Heart left ventricle (tissue), 16 donors: ENCODE results near the gene RBM4. TPM values are rescaled to one million over a fixed set of nuclear protein-coding genes. Genes with fewer than 3 reads are reported as not detected.

Experiments used
- ATAC-seq, 4 donors: fragments of 200-7000 bp; cut with Tn5 transposase; one replicate each; pipeline ENCODE4 v1.9.1; 2020 to 2022; ENCODE audit warnings: moderate library complexity in 4 of 4, mild to moderate bottlenecking in 3 of 4, moderate number of reproducible peaks in 1 of 4
- DNase-seq, 5 donors: peaks; one replicate each; pipeline ENCODE4 v3.0.0-alpha.2; 2020
- H3K27ac ChIP-seq, 12 donors: fragments of 200-600 bp; sonication (generic) in 4 of 12; one replicate each; pipeline versions ENCODE4 v1.5.0 to v1.8.0; 2016 to 2022; ENCODE audit warnings: mild to moderate bottlenecking in 2 of 12
- H3K27me3 ChIP-seq, 9 donors: fragments of 200-600 bp; sonication (generic) in 2 of 9; one replicate each; pipeline versions ENCODE4 v1.5.1 to v1.8.0; 2016 to 2022; ENCODE audit warnings: mild to moderate bottlenecking in 3 of 9
- H3K36me3 ChIP-seq, 9 donors: fragments of 200-600 bp; sonication (generic) in 2 of 9; one replicate each; pipeline versions ENCODE4 v1.5.0 to v1.8.0; 2018 to 2022; ENCODE audit warnings: mild to moderate bottlenecking in 2 of 9
- H3K4me1 ChIP-seq, 12 donors: fragments of 200-600 bp; sonication (generic) in 4 of 12; one replicate each; pipeline versions ENCODE4 v1.5.0 to v1.8.0; 2016 to 2022; ENCODE audit warnings: mild to moderate bottlenecking in 3 of 12
- H3K4me3 ChIP-seq, 12 donors: fragments of 200-600 bp; sonication (generic) in 4 of 12; one replicate each; pipeline versions ENCODE4 v1.5.0 to v1.8.0; 2017 to 2022; ENCODE audit warnings: mild to moderate bottlenecking in 9 of 12, moderate library complexity in 4 of 12
- H3K9me3 ChIP-seq, 12 donors: fragments of 200-600 bp; sonication (generic) in 4 of 12; one replicate each; pipeline versions ENCODE4 v1.5.0 to v1.8.0; 2016 to 2022; ENCODE audit warnings: mild to moderate bottlenecking in 1 of 12
- CTCF ChIP-seq, 12 donors: fragments of 200-600 bp; sonication (generic) in 4 of 12; IDR thresholded peaks; one replicate each; pipeline versions ENCODE4 v1.5.0 to v1.8.0; 2018 to 2022; ENCODE audit warnings: antibody characterized with exemption in 12 of 12, mild to moderate bottlenecking in 5 of 12
- POLR2A ChIP-seq, 2 donors: fragments of 450-650 bp; IDR thresholded peaks; one replicate each; pipeline ENCODE4 v1.6.1; 2017; ENCODE audit warnings: antibody characterized with exemption in 2 of 2, mild to moderate bottlenecking in 2 of 2, moderate library complexity in 2 of 2
- WGBS, 4 donors: extraction: QIAGEN DNeasy Blood & Tissue Kit in 2 of 4; methylation state at CpG; one replicate each; pipeline versions ENCODE4 v1.1.5 to v1.1.7; 2013 to 2018; 5-methylcytosine and 5-hydroxymethylcytosine counted together
- intact Hi-C, 10 donors: fragments of 100-400 bp; cut with DNase I; formaldehyde crosslinking; loops; one replicate each; pipeline versions ENCODE4 v1.11.1 to v1.14.2; 2022
- polyA plus RNA-seq, 2 donors: library from polyadenylated mRNA; stranded (reverse); fragments of 200-250 nt; gene quantifications; one replicate each; pipeline ENCODE4 v1.2.3, GENCODE V29; 2013
- total RNA-seq, 9 donors: library from RNA; depleted of rRNA in 2 of 9; stranded (reverse); fragments of >200 nt in 2 of 9; fragmentation: NEBNext Ultra II Directional in 3 of 9; extraction: Animal tissue kit (Norgen Biotek cat#: 25700) in 3 of 9; gene quantifications; one replicate each; pipeline versions ENCODE4 v1.1.0 to v1.2.4, GENCODE V29; 2016 to 2023
- donor health status: ischemic (EF 13 %, LVEDD 7.1; RV severe dilation, severe dysfunction).
- donor health status: healthy with polysubstance abuse.
- donor health status: DM: no; HTN: yes; CAD: no.
- donor health status: DM: no; HTN: no; CAD: no.
- donor health status: ischemic (EF 25% LVEDD 6.9; RV normal size, moderate dysfunction).
- donor health status: ischemic (EF 25% LVEDD 5.7; RV mildly dilated, moderate dysfunction).
- donor health status: healthy.
- donor health status: DM: yes; HTN: yes; CAD: no.
- donor health status: ischemic (EF 35%, LVEDD 5.7; RV mildly dilated, moderate dysfunction).
- donor health status: nonischemic (EF 11% LVEDD 7.7; RV severe dilation, severe dysfunction).
- donor health status: DM: yes; HTN: yes; CAD: no.
- donor health status: PGD.
- donor health status: ischemic (EF 29% LVEDD 5.4; RV normal size, mild dysfunction).
- donor health status: nonischemic (EF 23%, LVEDD 6.1; RV moderate dilation, normal function).

RBM4 gene
- total and polyA plus RNA-seq, 11 donors = 46.4 to 89.4 (median 56.6) TPM

GRCh38 chr11:66595245-66595904, 43.1 kb upstream of the RBM4 start:
- Histone ChIP-seq H3K27ac (peak overlapping the region in 11 of 12 donors; percentile 38 to 80 (median 56)), H3K9me3 (no peaks in the 10 kb centered on the region), H3K4me3 (peak overlapping the region in 2 of 12 donors; percentile 8 to 26), H3K27me3 (no peaks in the 10 kb centered on the region), H3K36me3 (peaks cover 0 to 18% (median 12%) of the 10 kb centered on the region in 9 donors), H3K4me1 (peaks cover 2 to 44% (median 28%) of the 10 kb centered on the region in 12 donors)
- ATAC-seq (peak in 3 of 4 donors; percentile 47 to 63 (median 52)), DNase-seq (peak in 4 of 5 donors; percentile 57 to 73 (median 65))
- TF ChIP-seq POLR2A (IDR thresholded peaks at IDR 0.05) (no peak), CTCF (IDR thresholded peaks at IDR 0.05) (no peak)
- intact Hi-C loops = loop anchor here in 1 of 10 donors (10.0 kb wide), 1 partner anchor 249 kb away; the partner anchor contains the start of gene RCE1
- 53 to 63% (median 54%) methylated on average over 5 of the region's 5 CpGs for WGBS, 4 donors

DNA sequence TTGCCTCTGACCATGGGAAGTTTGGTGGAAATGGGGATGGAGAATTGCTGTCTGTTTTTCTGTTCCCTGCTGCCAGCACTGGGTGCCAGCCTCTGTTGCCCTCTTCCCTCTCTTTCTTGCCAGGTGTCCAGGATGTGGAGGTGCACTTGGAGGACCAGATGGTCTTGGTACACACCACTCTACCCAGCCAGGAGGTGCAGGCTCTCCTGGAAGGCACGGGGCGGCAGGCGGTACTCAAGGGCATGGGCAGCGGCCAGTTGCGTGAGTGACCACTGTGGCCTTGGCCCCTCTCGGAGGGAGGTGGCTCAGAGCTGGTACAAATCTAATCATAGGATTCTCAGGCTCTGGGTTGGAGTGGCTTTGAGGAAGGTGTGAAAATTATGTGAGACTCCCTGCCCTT, 39.5 kb upstream of the RBM4 start:
- Histone ChIP-seq H3K36me3 (peaks cover 0 to 37% (median 17%) of the 10 kb centered on the region in 9 donors), H3K4me1 (peaks cover 0 to 52% (median 26%) of the 10 kb centered on the region in 12 donors), H3K4me3 (no peak overlapping the region), H3K27me3 (no peaks in the 10 kb centered on the region), H3K27ac (no peak overlapping the region), H3K9me3 (no peaks in the 10 kb centered on the region)
- intact Hi-C loops = loop anchor here in 1 of 10 donors (10.0 kb wide), 1 partner anchor 246 kb away; the partner anchor contains the start of gene RCE1
- WGBS, 4 donors = 96 to 100% (median 99%) methylated on average over 6 of the region's 6 CpGs; no CpG with 5 or more reads in 1 of the 4 donors
- ATAC-seq (no peak), DNase-seq (no peak)
- TF ChIP-seq POLR2A (IDR thresholded peaks at IDR 0.05) (no peak), CTCF (IDR thresholded peaks at IDR 0.05) (no peak)

- no peak for ATAC-seq
- Histone ChIP-seq H3K4me3 (no peak overlapping the region), H3K36me3 (peaks cover 0 to 50% (median 28%) of the 10 kb centered on the region in 9 donors), H3K27ac (peak overlapping the region in 1 of 12 donors; percentile 14), H3K4me1 (peaks cover 0 to 40% (median 16%) of the 10 kb centered on the region in 12 donors), H3K27me3 (no peaks in the 10 kb centered on the region), H3K9me3 (no peaks in the 10 kb centered on the region)
- intact Hi-C loops = no loop called here
- no peak for DNase-seq
- no peak for TF ChIP-seq CTCF (IDR thresholded peaks at IDR 0.05)
- TF ChIP-seq POLR2A (IDR thresholded peaks at IDR 0.05) = no peak
- WGBS, 4 donors = 59 to 81% (median 76%) methylated on average over 2 of the region's 2 CpGs
Measured at GRCh38 chr11:66600219-66600618, 38.3 kb upstream of the RBM4 start.

GRCh38 chr11:66600631-66601233, 37.8 kb upstream of the RBM4 start:
- TF ChIP-seq POLR2A (IDR thresholded peaks at IDR 0.05) (no peak), CTCF (IDR thresholded peaks at IDR 0.05) (no peak)
- no peaks in the 10 kb centered on the region for H3K9me3 ChIP-seq
- peak overlapping the region in 2 of 12 donors; percentile 14 to 32 for H3K27ac ChIP-seq
- H3K36me3 ChIP-seq = peaks cover 0 to 55% (median 33%) of the 10 kb centered on the region in 9 donors
- H3K4me1 ChIP-seq = peaks cover 0 to 34% (median 13%) of the 10 kb centered on the region in 12 donors
- ATAC-seq = peak in 2 of 4 donors; percentile 29 to 57
- H3K27me3 ChIP-seq = no peaks in the 10 kb centered on the region
- no peak for DNase-seq
- intact Hi-C loops = no loop called here
- no peak overlapping the region for H3K4me3 ChIP-seq
- WGBS, 4 donors = 76 to 88% (median 85%) methylated on average over 4 of the region's 4 CpGs
